Lung microvascular endothelial cell (primary cell): ENCODE measurements around the gene ARRDC2. TPM values are rescaled to one million over a fixed set of nuclear protein-coding genes. Genes with fewer than 3 reads are reported as not detected.
A peak's percentile ranks its signal among the peaks of the same experiment; 100 is the strongest.
"Not testable (repeated sequence)": the region's sequence is repeated elsewhere in the genome, so short reads cannot be mapped to it uniquely, and the experiment has no call there.

ENCODE experiments used
- DNase-seq, 2 donors: peaks; one replicate each; pipeline versions ENCODE4 v3.0.0 to v3.0.0-alpha.2; 2010; ENCODE audit warnings: low read depth in 2 of 2
- total RNA-seq: library from RNA; depleted of rRNA; stranded (reverse); fragments of >200 nt; gene quantifications from 2 replicates; pipeline ENCODE4 v1.2.1, GENCODE V29; 2014

The ARRDC2 gene
- total RNA-seq, 1 donor from 2014 or later: 115 TPM

GRCh38 chr19:17989425-17990094, 18.4 kb upstream of the ARRDC2 start:
- DNase-seq: no peak

- DNase-seq: no peak
Observed at GRCh38 chr19:17993076-17993813, 14.7 kb upstream of the ARRDC2 start.

- DNase-seq: peak; percentile 71 to 82
Observed at GRCh38 chr19:17996826-17997316, 11.1 kb upstream of the ARRDC2 start.

DNA sequence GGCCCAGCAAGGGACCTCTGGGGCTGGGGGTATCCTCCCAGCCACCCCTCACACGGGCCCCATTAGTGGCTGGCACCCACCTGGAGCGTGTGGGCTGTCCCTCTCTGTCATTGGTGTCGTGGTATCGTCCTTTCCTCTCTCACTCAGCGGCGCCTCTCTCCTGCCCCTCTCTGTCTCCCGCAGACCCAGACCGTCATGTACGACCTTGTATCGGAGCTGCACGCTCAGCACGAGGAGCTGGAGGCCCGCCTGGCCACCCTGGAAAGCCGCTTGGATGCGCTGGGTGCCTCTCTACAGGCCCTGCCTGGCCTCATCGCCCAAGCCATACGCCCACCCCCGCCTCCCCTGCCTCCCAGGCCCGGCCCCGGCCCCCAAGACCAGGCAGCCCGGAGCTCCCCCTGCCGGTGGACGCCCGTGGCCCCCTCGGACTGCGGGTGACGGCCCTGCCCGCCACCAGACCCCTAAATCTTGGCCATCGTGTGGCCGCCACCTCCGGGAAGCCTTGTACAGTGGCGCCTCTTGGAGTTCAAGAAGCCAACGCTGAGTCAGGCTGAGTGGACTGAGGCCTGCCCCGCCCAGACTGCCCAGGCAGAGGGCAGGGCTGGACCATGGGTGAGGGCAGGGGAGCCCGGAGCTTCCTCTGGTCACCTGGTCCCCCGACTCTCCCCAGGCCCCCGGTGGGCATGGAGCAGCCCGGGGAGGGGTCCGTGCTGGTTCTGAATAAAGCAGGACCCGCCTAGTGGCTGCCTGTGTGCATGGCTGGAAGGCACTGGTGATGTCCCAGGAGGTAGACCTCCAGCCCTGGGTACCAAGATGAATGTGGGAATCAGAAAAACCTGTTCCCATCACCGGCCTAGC, 9.8 kb upstream of the ARRDC2 start:
- peak in 1 of 2 donors; percentile 47 for DNase-seq

GRCh38 chr19:17998827-17999150, 9.2 kb upstream of the ARRDC2 start:
- DNase-seq: no peak

DNA sequence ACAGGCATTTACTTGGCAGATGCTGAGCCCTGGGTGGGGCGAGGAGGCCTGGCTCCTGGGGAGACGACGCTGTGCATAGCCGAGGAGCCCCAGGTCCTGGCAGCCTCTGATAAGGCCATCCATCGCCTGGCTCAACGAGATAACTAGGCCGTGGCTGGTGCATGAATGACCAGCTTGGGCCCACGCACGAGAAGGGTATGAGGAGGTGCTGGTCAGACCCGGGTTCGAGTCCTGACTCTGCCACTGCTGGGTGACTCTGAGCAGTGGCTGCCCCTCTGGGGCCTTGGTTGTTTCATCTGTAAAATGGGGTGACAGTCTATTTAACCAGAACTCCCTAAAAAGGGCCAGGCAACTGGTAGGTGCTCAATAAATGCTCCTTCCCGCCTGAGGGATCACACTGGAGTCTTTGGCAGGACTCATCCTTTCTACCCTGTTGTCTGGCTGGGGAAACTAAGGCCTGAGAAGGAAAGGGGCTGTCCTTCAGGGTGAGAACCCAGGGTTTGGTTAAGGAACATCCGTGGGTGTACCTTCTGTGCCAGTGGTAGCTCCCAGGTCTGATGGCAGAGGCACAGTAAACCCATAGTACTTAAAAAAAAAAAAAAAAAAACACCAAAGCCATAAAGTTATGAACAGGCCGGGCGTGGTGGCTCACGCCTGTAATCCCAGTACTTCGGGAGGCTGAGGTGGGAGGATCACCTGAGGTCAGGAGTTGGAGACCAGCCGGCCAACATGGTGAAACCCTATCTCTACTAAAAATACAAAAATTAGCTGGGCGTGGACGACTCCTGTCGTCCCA, 8.1 kb upstream of the ARRDC2 start:
- no peak for DNase-seq

- no peak for DNase-seq
Observed at GRCh38 chr19:18000480-18000914, 7.5 kb upstream of the ARRDC2 start.

- DNase-seq: peak; percentile 85 to 87
Observed at GRCh38 chr19:18000915-18001776, 6.8 kb upstream of the ARRDC2 start.

GRCh38 chr19:18001777-18002345, 6.1 kb upstream of the ARRDC2 start:
- DNase-seq: peak; percentile 24 to 40

DNA sequence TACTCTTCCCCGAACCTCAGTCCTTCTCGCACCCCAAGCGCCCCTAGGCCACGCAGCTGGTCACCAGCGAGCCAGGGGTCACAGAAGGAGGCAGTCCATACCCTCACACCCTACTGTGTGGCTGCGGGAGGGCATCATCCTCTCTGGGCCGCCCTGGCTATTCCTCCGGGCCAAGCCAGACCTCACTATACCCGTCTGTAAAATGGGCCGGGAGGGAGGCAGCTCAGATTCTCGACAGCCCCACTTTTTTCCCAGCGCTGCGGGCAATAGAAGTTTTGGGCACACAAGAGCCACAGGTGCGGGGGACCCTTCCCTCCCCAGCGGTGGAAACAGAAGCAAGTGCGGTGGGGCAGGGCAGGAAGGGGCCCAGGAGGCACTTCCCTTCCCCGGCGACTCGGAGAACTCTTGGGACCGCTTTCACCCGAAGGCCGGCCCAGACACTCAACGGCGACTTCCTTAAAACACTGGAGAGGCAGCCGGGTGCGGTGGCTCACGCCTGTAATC, 5.6 kb upstream of the ARRDC2 start:
- DNase-seq: no peak

DNA sequence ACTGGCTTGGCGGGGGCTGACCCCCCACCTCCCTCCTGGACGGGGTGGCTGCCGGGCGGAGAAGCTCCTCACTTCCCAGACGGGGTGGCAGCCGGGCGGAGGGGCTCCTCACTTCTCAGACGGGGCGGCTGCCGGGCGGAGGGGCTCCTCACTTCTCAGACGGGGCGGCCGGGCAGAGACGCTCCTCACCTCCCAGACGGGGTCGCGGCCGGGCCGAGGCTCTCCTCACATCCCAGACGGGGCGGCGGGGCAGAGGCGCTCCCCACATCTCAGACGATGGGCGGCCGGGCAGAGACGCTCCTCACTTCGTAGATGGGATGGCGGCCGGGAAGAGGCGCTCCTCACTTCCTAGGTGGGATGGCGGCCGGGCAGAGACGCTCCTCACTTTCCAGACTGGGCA, 2.2 kb upstream of the ARRDC2 start:
- DNase-seq: not testable (repeated sequence)

DNA sequence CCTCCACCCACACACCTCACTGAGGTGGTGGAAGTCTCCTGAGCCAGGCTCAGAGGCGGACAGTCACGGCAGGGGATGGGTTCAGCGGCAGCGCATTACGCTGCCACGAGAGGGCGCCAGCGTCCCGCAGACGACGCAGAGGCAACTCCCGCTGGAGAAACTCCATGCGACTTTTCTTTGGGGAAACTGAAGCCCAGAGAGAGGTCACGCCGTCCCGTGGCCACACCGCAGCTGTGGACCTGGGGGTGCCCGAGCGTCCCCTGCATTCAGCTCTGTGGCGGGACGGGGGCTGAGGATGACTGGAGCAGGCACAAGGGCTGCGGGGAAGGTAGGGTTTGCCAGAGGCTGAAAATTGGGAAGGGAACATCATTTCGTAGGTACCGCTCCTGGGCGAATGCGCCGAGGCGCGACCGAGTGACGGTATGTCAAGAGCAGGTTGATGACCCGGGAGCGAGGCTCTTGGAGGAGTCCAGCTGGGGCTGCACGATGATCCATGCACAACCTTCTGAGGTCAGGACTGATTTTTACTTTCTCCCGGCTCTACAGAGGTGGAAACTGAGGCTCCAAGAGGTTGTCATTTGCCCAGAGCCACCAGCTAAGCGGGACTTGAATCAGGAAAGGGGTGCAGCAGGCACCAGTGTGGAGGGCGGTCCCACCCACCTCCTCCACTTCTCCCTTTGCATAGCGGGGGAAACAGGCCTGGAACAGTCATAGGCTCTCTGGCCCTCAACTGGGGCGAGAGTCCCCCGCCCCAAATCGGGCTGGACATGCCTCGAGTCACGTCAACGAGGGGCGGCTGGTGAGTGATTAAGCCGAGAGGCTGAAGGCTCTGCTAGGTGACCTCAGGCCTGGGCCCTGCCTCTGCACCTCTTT, 690 bp upstream of the ARRDC2 start:
- peak; percentile 79 to 85 for DNase-seq

- DNase-seq: peak in 1 of 2 donors; percentile 27
Observed at GRCh38 chr19:18008814-18009213, 844 bp downstream of the ARRDC2 start.

GRCh38 chr19:18009412-18010066, 1.6 kb downstream of the ARRDC2 start:
- peak in 1 of 2 donors; percentile 70 for DNase-seq

GRCh38 chr19:18010149-18010548, 2.2 kb downstream of the ARRDC2 start:
- DNase-seq: no peak

DNA sequence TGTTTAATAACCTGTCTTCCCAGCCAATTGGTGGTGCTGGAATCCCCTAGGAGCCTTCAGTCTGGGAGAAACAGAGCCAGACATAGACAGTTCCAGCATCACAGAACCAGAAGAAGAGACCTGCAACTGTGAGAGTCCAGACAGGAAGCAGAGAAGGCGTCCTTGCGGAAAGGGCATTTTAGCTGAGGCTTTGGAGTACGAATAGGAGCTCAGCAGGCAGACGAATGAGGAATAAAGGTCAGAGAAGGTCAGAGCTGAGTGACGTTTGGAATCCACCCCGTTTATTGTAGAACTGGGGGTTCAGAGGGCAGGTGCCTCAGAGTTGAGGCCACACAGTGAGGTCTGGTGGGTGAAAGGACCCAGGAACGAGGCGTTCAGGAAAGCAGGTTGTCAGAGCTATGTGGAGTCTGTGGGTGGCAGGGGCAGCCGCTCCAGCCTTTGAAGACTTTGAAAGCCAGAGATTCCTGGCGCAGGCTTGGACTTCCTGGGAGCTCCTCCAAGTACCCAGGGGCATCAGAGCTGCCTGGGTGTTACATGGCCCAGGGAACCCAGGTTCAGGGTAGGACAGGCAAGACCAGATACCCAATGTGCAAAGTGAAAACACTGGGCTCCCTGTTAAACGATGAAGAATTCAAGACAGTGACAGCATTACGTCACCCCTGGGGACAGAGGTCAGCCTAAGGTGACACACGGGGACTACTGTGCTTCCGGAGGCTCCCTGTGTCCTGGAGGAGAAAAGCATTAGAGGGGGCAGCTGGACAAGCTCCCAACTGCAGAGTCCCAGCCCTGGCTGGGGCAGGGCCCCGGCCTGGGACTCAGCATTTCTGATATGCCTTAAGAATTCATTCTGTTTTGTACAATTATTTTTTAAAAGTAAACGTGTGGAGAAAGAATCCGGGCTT, 5.5 kb downstream of the ARRDC2 start:
- no peak for DNase-seq

- no peak for DNase-seq
Observed at GRCh38 chr19:18014197-18014596, 6.2 kb downstream of the ARRDC2 start.
